ENCODE data around the gene HAUS7.

The HAUS7 gene

GRCh38 chrX:153463031-153463430, 7.3 kb downstream of the HAUS7 start:
- no peak for TF ChIP-seq TCF4 (CRISPR knock-in tag; IDR thresholded peaks at IDR 0.05; ENCODE audit: borderline replicate concordance)
- no peak for TF ChIP-seq ESRRG (CRISPR knock-in tag; IDR thresholded peaks at IDR 0.05)
- no peak for TF ChIP-seq TSHZ2 (CRISPR knock-in tag; IDR thresholded peaks at IDR 0.05)
- no peak for TF ChIP-seq ZNF565 (CRISPR knock-in tag; conservative IDR thresholded peaks at IDR 0.05; ENCODE audit: low read depth)
- TF ChIP-seq ZC3H10 (CRISPR knock-in tag; IDR thresholded peaks at IDR 0.05), result no peak
- TF ChIP-seq CSRNP3 (CRISPR knock-in tag; IDR thresholded peaks at IDR 0.05), result no peak
- TF ChIP-seq ZFP3 (CRISPR knock-in tag; IDR thresholded peaks at IDR 0.05), result no peak
- no peak for TF ChIP-seq ZFP30 (CRISPR knock-in tag; IDR thresholded peaks at IDR 0.05)
- TF ChIP-seq PPARA (CRISPR knock-in tag; IDR thresholded peaks at IDR 0.05; ENCODE audit: borderline replicate concordance), result no peak
- no peak for TF ChIP-seq RARB (CRISPR knock-in tag; IDR thresholded peaks at IDR 0.05)
- no peak for TF ChIP-seq BACH2 (CRISPR knock-in tag; IDR thresholded peaks at IDR 0.05; ENCODE audit: borderline replicate concordance)
- no peak for TF ChIP-seq PATZ1 (CRISPR knock-in tag; IDR thresholded peaks at IDR 0.05; ENCODE audit: borderline replicate concordance)
- TF ChIP-seq CSDC2 (CRISPR knock-in tag; IDR thresholded peaks at IDR 0.05), result no peak
- TF ChIP-seq ARNTL (CRISPR knock-in tag; IDR thresholded peaks at IDR 0.05; ENCODE audit: borderline replicate concordance, low read depth), result no peak
- no peak for TF ChIP-seq ISL1 (CRISPR knock-in tag; IDR thresholded peaks at IDR 0.05)
- no peak for TF ChIP-seq POU6F1 (CRISPR knock-in tag; IDR thresholded peaks at IDR 0.05; ENCODE audit: borderline replicate concordance, low read depth)
- TF ChIP-seq ZNF70 (CRISPR knock-in tag; IDR thresholded peaks at IDR 0.05), result no peak
- no peak for TF ChIP-seq ZNF8 (CRISPR knock-in tag; IDR thresholded peaks at IDR 0.05)
- no peak for ATAC-seq

DNA sequence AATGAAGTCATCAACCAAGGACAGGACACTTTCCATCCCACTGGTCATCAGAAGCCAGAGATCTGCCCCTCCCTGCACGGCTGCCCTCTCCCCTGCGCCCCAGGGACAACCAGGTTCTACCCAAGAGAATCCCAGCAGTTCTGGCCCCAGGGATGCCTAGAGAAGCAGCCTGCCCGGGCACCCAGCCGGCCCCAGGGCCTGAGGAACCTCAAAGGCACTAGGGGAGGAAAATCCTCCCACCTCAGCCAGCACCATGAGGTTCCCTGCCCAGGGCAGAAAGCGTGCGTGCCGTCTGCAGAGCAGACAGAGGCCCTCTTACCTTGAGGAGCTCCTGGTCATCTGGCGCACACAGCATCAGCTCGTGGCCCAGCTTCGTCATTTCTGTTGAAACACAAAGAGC, 8.1 kb downstream of the HAUS7 start:
- no peak for ATAC-seq
- TF ChIP-seq ARNTL (CRISPR knock-in tag; IDR thresholded peaks at IDR 0.05; ENCODE audit: borderline replicate concordance, low read depth) (no peak), SNAI2 (CRISPR knock-in tag; IDR thresholded peaks at IDR 0.05) (no peak), OSR1 (CRISPR knock-in tag; IDR thresholded peaks at IDR 0.05) (no peak), ZFP30 (CRISPR knock-in tag; IDR thresholded peaks at IDR 0.05) (no peak), TSHZ2 (CRISPR knock-in tag; IDR thresholded peaks at IDR 0.05) (no peak)

GRCh38 chrX:153460826-153461225, 9.6 kb downstream of the HAUS7 start:
- peak; percentile 92 for ATAC-seq

More at GRCh38 chrX:153460826-153461225, 9.6 kb downstream of the HAUS7 start:
- TF ChIP-seq TCF4 (CRISPR knock-in tag; IDR thresholded peaks at IDR 0.05; ENCODE audit: borderline replicate concordance) (no peak), CSDC2 (CRISPR knock-in tag; IDR thresholded peaks at IDR 0.05) (no peak), ZFP30 (CRISPR knock-in tag; IDR thresholded peaks at IDR 0.05) (no peak), ZFP3 (CRISPR knock-in tag; IDR thresholded peaks at IDR 0.05) (no peak), ZC3H10 (CRISPR knock-in tag; IDR thresholded peaks at IDR 0.05) (no peak), ISL1 (CRISPR knock-in tag; IDR thresholded peaks at IDR 0.05) (no peak), OSR1 (CRISPR knock-in tag; IDR thresholded peaks at IDR 0.05) (no peak), ESRRG (CRISPR knock-in tag; IDR thresholded peaks at IDR 0.05) (no peak), PATZ1 (CRISPR knock-in tag; IDR thresholded peaks at IDR 0.05; ENCODE audit: borderline replicate concordance) (no peak)
